ENCODE measurements around the gene ANKRD52.

Gene ANKRD52

GRCh38 chr12:56237552-56237951, 20.6 kb downstream of the ANKRD52 start:
- no peak for DNase-seq

- no peak for DNase-seq
Measured at GRCh38 chr12:56236985-56237384, 21.2 kb downstream of the ANKRD52 start.

- no peak for DNase-seq
Measured at GRCh38 chr12:56236091-56236490, 22.1 kb downstream of the ANKRD52 start.

- no peak for DNase-seq
Measured at GRCh38 chr12:56234746-56235436, 23.3 kb downstream of the ANKRD52 start.

GRCh38 chr12:56231184-56231582, 27.0 kb downstream of the ANKRD52 start:
- no peak for DNase-seq

GRCh38 chr12:56230432-56231183, 27.6 kb downstream of the ANKRD52 start:
- DNase-seq: no peak

- no peak for DNase-seq
Measured at GRCh38 chr12:56229916-56230431, 28.2 kb downstream of the ANKRD52 start, which contains the start of gene SLC39A5. TSS of gene SLC39A5 (plus strand) at chr12:56230051. CDS start at chr12:56231275, 1,224 bp downstream.

GRCh38 chr12:56229082-56229481, 29.1 kb downstream of the ANKRD52 start:
- DNase-seq: no peak

- no peak for DNase-seq
Measured at GRCh38 chr12:56224954-56225353, 33.2 kb downstream of the ANKRD52 start.

- DNase-seq: peak; percentile 97
Measured at GRCh38 chr12:56224102-56224701, 34.0 kb downstream of the ANKRD52 start, which contains the start of gene NABP2. TSS of gene NABP2 (plus strand) at chr12:56224342. CDS start at chr12:56224857, 515 bp downstream.

GRCh38 chr12:56223571-56224101, 34.5 kb downstream of the ANKRD52 start:
- no peak for DNase-seq

GRCh38 chr12:56222531-56222895, 35.7 kb downstream of the ANKRD52 start:
- DNase-seq: no peak

- DNase-seq: peak; percentile 94
Measured at GRCh38 chr12:56221757-56222530, 36.2 kb downstream of the ANKRD52 start, which contains the start of gene RNF41. TSS of gene RNF41 (minus strand) at chr12:56221922. CDS start at chr12:56214047, 7,875 bp downstream.

- no peak for DNase-seq
Measured at GRCh38 chr12:56221232-56221756, 36.9 kb downstream of the ANKRD52 start.

- no peak for DNase-seq
Measured at GRCh38 chr12:56220611-56221231, 37.5 kb downstream of the ANKRD52 start.

- no peak for DNase-seq
Measured at GRCh38 chr12:56219840-56220239, 38.3 kb downstream of the ANKRD52 start.

- no peak for DNase-seq
Measured at GRCh38 chr12:56216461-56216860, 41.7 kb downstream of the ANKRD52 start.

GRCh38 chr12:56213878-56214277, 44.3 kb downstream of the ANKRD52 start:
- DNase-seq: no peak

- peak; percentile 52 for DNase-seq
Measured at GRCh38 chr12:56212361-56212760, 45.8 kb downstream of the ANKRD52 start.

GRCh38 chr12:56208006-56208405, 50.2 kb downstream of the ANKRD52 start:
- no peak for DNase-seq

- peak; percentile 54 for DNase-seq
Measured at GRCh38 chr12:56206452-56207166, 51.6 kb downstream of the ANKRD52 start.
